Osteocyte (in vitro differentiated cells): Measurements from ENCODE around the gene ZNF320. TPM values are rescaled to one million over a fixed set of nuclear protein-coding genes. Genes with fewer than 3 reads are reported as not detected.
"Not testable (repeated sequence)": the region's sequence is repeated elsewhere in the genome, so short reads cannot be mapped to it uniquely, and the experiment has no call there.

ENCODE experiments used
- DNase-seq: peaks from one replicate; pipeline ENCODE4 v3.0.0; 2021; ENCODE audit warnings: mixed read lengths; ENCODE audit not compliant: unreplicated experiment; ENCODE audit errors: extremely low spot score
- H3K27ac Mint-ChIP-seq: one replicate; pipeline ENCODE4 v1.8.0; 2021; ENCODE audit warnings: mild to moderate bottlenecking, mixed read lengths; ENCODE audit not compliant: unreplicated experiment
- H3K27me3 Mint-ChIP-seq: one replicate; pipeline ENCODE4 v1.8.0; 2021; ENCODE audit warnings: mixed read lengths; ENCODE audit not compliant: unreplicated experiment
- H3K36me3 Mint-ChIP-seq: one replicate; pipeline ENCODE4 v1.8.0; 2021; ENCODE audit warnings: mixed read lengths; ENCODE audit not compliant: unreplicated experiment
- H3K4me1 Mint-ChIP-seq: one replicate; pipeline ENCODE4 v1.8.0; 2021; ENCODE audit warnings: mixed read lengths; ENCODE audit not compliant: unreplicated experiment
- H3K4me3 Mint-ChIP-seq: one replicate; pipeline ENCODE4 v1.8.0; 2021; ENCODE audit warnings: mild to moderate bottlenecking, moderate library complexity, mixed read lengths; ENCODE audit not compliant: unreplicated experiment
- H3K9me3 Mint-ChIP-seq: one replicate; pipeline ENCODE4 v1.8.0; 2021; ENCODE audit warnings: mixed read lengths; ENCODE audit not compliant: unreplicated experiment
- CTCF ChIP-seq: fragments of 200-600 bp; sonication (generic); IDR thresholded peaks from 2 replicates; pipeline ENCODE4 v1.5.0; 2021; ENCODE audit warnings: antibody characterized with exemption, mild to moderate bottlenecking, moderate library complexity
- total RNA-seq: library from RNA; stranded (reverse); gene quantifications from 2 replicates; pipeline ENCODE4 v1.2.1, GENCODE V29; 2021

ZNF320 gene
- total RNA-seq, 1 donor from 2014 or later, result 20.1 TPM

- Mint-ChIP-seq H3K4me1 (peaks cover 15% of the 10 kb centered on the region), H3K9me3 (peaks cover 3% of the 10 kb centered on the region), H3K4me3 (no peak overlapping the region), H3K27ac (no peak overlapping the region), H3K36me3 (peaks cover 2% of the 10 kb centered on the region), H3K27me3 (no peaks in the 10 kb centered on the region)
- no peak for DNase-seq
- TF ChIP-seq CTCF, result no peak
These were observed 46.6 kb upstream of the ZNF320 start for GRCh38 chr19:52943884-52944643.

- peak overlapping the region; percentile 92 for H3K4me3 Mint-ChIP-seq
- no peak for TF ChIP-seq CTCF
- H3K9me3 Mint-ChIP-seq, result peaks cover 3% of the 10 kb centered on the region
- H3K4me1 Mint-ChIP-seq, result peaks cover 18% of the 10 kb centered on the region
- H3K27me3 Mint-ChIP-seq, result no peaks in the 10 kb centered on the region
- peak overlapping the region; percentile 93 for H3K27ac Mint-ChIP-seq
- DNase-seq, result no peak
- peaks cover 10% of the 10 kb centered on the region for H3K36me3 Mint-ChIP-seq
These were observed 45.9 kb upstream of the ZNF320 start for GRCh38 chr19:52943134-52943883.

- H3K36me3 Mint-ChIP-seq, result peaks cover 9% of the 10 kb centered on the region
These were observed 45.1 kb upstream of the ZNF320 start for GRCh38 chr19:52942386-52943133.

GRCh38 chr19:52941941-52942385 lies 44.5 kb upstream of the ZNF320 start:
- Mint-ChIP-seq H3K9me3 (peaks cover 3% of the 10 kb centered on the region), H3K4me1 (peaks cover 18% of the 10 kb centered on the region), H3K36me3 (peaks cover 9% of the 10 kb centered on the region), H3K27ac (peak overlapping the region; percentile 93), H3K27me3 (no peaks in the 10 kb centered on the region), H3K4me3 (peak overlapping the region; percentile 92)
- no peak for DNase-seq
- TF ChIP-seq CTCF, result no peak

More at GRCh38 chr19:52942386-52943133, 45.1 kb upstream of the ZNF320 start:
- Mint-ChIP-seq H3K4me1 (peaks cover 18% of the 10 kb centered on the region), H3K27ac (peak overlapping the region; percentile 93), H3K9me3 (peaks cover 3% of the 10 kb centered on the region), H3K27me3 (no peaks in the 10 kb centered on the region), H3K4me3 (peak overlapping the region; percentile 92)
- TF ChIP-seq CTCF, result no peak
- peak; percentile 98 for DNase-seq

- Mint-ChIP-seq H3K4me1 (peaks cover 18% of the 10 kb centered on the region), H3K4me3 (peak overlapping the region; percentile 92)
- not testable (repeated sequence) for H3K27me3 Mint-ChIP-seq
These were observed 44.1 kb upstream of the ZNF320 start for GRCh38 chr19:52941523-52941922.

GRCh38 chr19:52940905-52941304 lies 43.5 kb upstream of the ZNF320 start:
- H3K27ac Mint-ChIP-seq, result not testable (repeated sequence)

More at GRCh38 chr19:52941523-52941922, 44.1 kb upstream of the ZNF320 start:
- peak overlapping the region; percentile 93 for H3K27ac Mint-ChIP-seq
- DNase-seq, H3K9me3 Mint-ChIP-seq, H3K36me3 Mint-ChIP-seq: not testable (repeated sequence)

More at GRCh38 chr19:52940905-52941304, 43.5 kb upstream of the ZNF320 start:
- not testable (repeated sequence) for H3K27me3 Mint-ChIP-seq, H3K9me3 Mint-ChIP-seq, DNase-seq
- peaks cover 11% of the 10 kb centered on the region for H3K36me3 Mint-ChIP-seq
- peaks cover 20% of the 10 kb centered on the region for H3K4me1 Mint-ChIP-seq
- H3K4me3 Mint-ChIP-seq, result peak overlapping the region; percentile 92
